Measurements from ENCODE around the gene TXLNB. TPM values are rescaled to one million over a fixed set of nuclear protein-coding genes. Genes with fewer than 3 reads are reported as not detected.
"Not testable (repeated sequence)": the region's sequence is repeated elsewhere in the genome, so short reads cannot be mapped to it uniquely, and the experiment has no call there.

TXLNB gene
- total and polyA plus RNA-seq, 7 experiments from 2014 or later: 0.12 to 1.1 (median 0.65) TPM

DNA sequence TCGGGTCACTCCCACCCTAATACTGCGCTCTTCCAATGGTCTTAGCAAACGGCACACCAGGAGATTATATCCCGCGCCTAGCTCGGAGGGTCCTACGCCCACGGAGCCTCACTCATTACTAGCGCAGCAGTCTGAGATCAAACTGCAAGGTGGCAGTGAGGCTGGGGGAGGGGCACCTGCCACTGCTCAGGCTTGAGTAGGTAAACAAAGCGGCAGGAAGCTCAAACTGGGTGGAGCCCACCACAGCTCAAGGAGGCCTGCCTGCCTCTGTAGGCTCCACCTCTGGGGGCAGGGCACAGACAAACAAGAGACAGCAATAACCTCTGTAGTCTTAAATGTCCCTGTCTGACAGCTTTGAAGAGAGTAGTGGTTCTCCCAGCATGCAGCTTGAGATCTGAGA, 81.0 kb downstream of the TXLNB start:
- H3K36me3 ChIP-seq (ENCODE audit: control insufficient read depth in 2 of 3, insufficient read depth in 3 of 3, low read length in 3 of 3); H3K4me1 ChIP-seq (ENCODE audit: control insufficient read depth in 2 of 2, insufficient read depth in 2 of 2, low read length in 2 of 2); H3K27me3 ChIP-seq (ENCODE audit: control insufficient read depth in 2 of 2, insufficient read depth in 2 of 2, low read length in 2 of 2); intact Hi-C loops (cut with micrococcal nuclease); ATAC-seq; H3K27ac ChIP-seq (ENCODE audit: low read depth, low read length); CTCF ChIA-PET; H3K4me3 ChIP-seq (ENCODE audit: low read length); H3K9me3 ChIP-seq (ENCODE audit: control insufficient read depth in 2 of 3, low read length in 3 of 3); H3K27me3 Mint-ChIP-seq: not testable (repeated sequence)
- Mint-ChIP-seq H3K4me3 (peak overlapping the region in 4 of 10 donors; percentile 21 to 42 (median 34)), H3K9me3 (peaks cover 14 to 72% (median 54%) of the 10 kb centered on the region in 11 donors), H3K36me3 (peaks cover 10 to 47% (median 18%) of the 10 kb centered on the region in 5 donors), H3K27ac (peak overlapping the region in 2 of 9 donors; percentile 54 to 66), H3K4me1 (peaks cover 0 to 26% (median 16%) of the 10 kb centered on the region in 7 donors)
- DNase-seq: peak in 6 of 9 donors; percentile 11 to 46 (median 19)
- POLR2A ChIA-PET: interaction anchor here (1.4 kb wide), 1 partner anchor 10 kb away, joined by 4 read pairs; no protein-coding TSS in a partner anchor

- CTCF ChIA-PET: interaction anchor here (1.0 to 1.8 kb wide), 3 partner anchors 13 to 164 kb away, joined by 4 to 7 read pairs (median 6); no protein-coding TSS in a partner anchor
- H3K4me3 Mint-ChIP-seq: no peak overlapping the region
- no peaks in the 10 kb centered on the region for H3K36me3 ChIP-seq (ENCODE audit: control insufficient read depth in 2 of 3, insufficient read depth in 3 of 3, low read length in 3 of 3)
- H3K9me3 ChIP-seq (ENCODE audit: control insufficient read depth in 2 of 3, low read length in 3 of 3): peaks cover 0 to 6% (median 0%) of the 10 kb centered on the region in 3 experiments
- H3K27ac ChIP-seq (ENCODE audit: low read depth, low read length): no peak overlapping the region
- peaks cover 14 to 44% (median 22%) of the 10 kb centered on the region in 5 donors for H3K36me3 Mint-ChIP-seq
- H3K9me3 Mint-ChIP-seq: peaks cover 17 to 58% (median 40%) of the 10 kb centered on the region in 11 donors
- POLR2A ChIA-PET: no interaction called here
- DNase-seq (no peak), ATAC-seq (no peak)
- peaks cover 0 to 4% (median 0%) of the 10 kb centered on the region in 5 donors for H3K27me3 Mint-ChIP-seq
- no peak overlapping the region for H3K4me3 ChIP-seq (ENCODE audit: low read length)
- H3K27ac Mint-ChIP-seq: no peak overlapping the region
- intact Hi-C loops (cut with micrococcal nuclease): no loop called here
- no peaks in the 10 kb centered on the region for H3K4me1 ChIP-seq (ENCODE audit: control insufficient read depth in 2 of 2, insufficient read depth in 2 of 2, low read length in 2 of 2)
- H3K27me3 ChIP-seq (ENCODE audit: control insufficient read depth in 2 of 2, insufficient read depth in 2 of 2, low read length in 2 of 2): no peaks in the 10 kb centered on the region
- peaks cover 2 to 22% (median 16%) of the 10 kb centered on the region in 7 donors for H3K4me1 Mint-ChIP-seq
Measured at GRCh38 chr6:139205843-139206242, 86.0 kb downstream of the TXLNB start.

DNA sequence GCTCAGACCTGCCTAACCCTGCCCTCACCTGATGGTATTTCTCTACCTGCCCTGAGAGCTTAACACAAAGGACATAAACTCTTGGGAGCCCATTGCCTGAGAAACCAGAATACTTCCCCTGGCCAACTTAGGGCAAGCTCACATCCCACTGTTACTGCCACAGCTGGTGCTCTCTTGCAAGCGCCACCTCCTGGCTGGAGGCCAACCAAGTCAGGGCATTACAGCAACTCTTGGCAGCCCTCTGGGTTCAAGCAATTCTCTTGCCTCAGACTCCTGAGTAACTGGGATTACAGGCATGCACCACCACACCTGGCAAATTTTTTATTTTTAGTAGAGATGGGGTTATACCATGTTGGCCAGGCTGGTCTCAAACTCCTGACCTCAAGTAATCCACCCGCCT, 86.8 kb downstream of the TXLNB start:
- Mint-ChIP-seq H3K36me3 (peaks cover 14 to 37% (median 24%) of the 10 kb centered on the region in 5 donors), H3K9me3 (peaks cover 17 to 50% (median 36%) of the 10 kb centered on the region in 11 donors), H3K27ac (no peak overlapping the region), H3K27me3 (peaks cover 0 to 4% (median 0%) of the 10 kb centered on the region in 5 donors), H3K4me1 (peaks cover 0 to 14% (median 11%) of the 10 kb centered on the region in 7 donors), H3K4me3 (no peak overlapping the region)
- intact Hi-C loops (cut with micrococcal nuclease): no loop called here
- H3K4me3 ChIP-seq (ENCODE audit: low read length): no peak overlapping the region
- H3K4me1 ChIP-seq (ENCODE audit: control insufficient read depth in 2 of 2, insufficient read depth in 2 of 2, low read length in 2 of 2): no peaks in the 10 kb centered on the region
- CTCF ChIA-PET: interaction anchor here (0.9 to 1.8 kb wide), 3 partner anchors 14 to 30 kb away, joined by 4 to 7 read pairs (median 6); no protein-coding TSS in a partner anchor
- POLR2A ChIA-PET: interaction anchor here (0.5 to 0.7 kb wide), 3 partner anchors 31 to 166 kb away, joined by 3 to 4 read pairs (median 3); no protein-coding TSS in a partner anchor
- ATAC-seq (no peak), DNase-seq (no peak)
- no peaks in the 10 kb centered on the region for H3K27me3 ChIP-seq (ENCODE audit: control insufficient read depth in 2 of 2, insufficient read depth in 2 of 2, low read length in 2 of 2)
- peaks cover 0 to 3% (median 0%) of the 10 kb centered on the region in 3 experiments for H3K9me3 ChIP-seq (ENCODE audit: control insufficient read depth in 2 of 3, low read length in 3 of 3)
- no peaks in the 10 kb centered on the region for H3K36me3 ChIP-seq (ENCODE audit: control insufficient read depth in 2 of 3, insufficient read depth in 3 of 3, low read length in 3 of 3)
- no peak overlapping the region for H3K27ac ChIP-seq (ENCODE audit: low read depth, low read length)

DNA sequence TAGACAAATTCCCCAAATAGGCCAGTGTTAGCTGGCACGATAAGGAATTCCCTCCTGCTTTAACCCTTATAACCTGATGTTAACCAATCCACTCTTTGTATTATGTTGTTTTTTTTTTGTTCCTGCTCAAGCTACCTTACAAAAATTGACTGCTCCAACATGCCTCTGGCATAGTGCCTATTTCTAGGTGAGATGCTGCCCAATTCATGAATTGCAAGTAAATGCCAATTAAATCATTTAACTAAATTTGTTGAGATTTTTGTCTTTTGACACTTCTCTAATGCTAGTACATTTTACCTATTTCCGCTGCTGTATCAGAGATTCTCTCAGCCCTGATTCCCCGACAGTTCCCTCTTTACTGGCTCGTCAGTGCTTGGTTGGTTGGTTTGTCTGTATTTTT, 90.4 kb downstream of the TXLNB start:
- Mint-ChIP-seq H3K27ac (no peak overlapping the region), H3K9me3 (peaks cover 0 to 19% (median 10%) of the 10 kb centered on the region in 11 donors), H3K4me1 (peaks cover 0 to 26% (median 0%) of the 10 kb centered on the region in 7 donors), H3K4me3 (no peak overlapping the region), H3K36me3 (peaks cover 0 to 19% (median 11%) of the 10 kb centered on the region in 5 donors), H3K27me3 (no peaks in the 10 kb centered on the region)
- ATAC-seq (no peak), DNase-seq (no peak)
- intact Hi-C loops (cut with micrococcal nuclease): no loop called here
- ChIA-PET CTCF (interaction anchor here (0.7 kb wide), 1 partner anchor 98 kb away, joined by 3 read pairs; no protein-coding TSS in a partner anchor), POLR2A (no interaction called here)
- Histone ChIP-seq H3K4me1 (ENCODE audit: control insufficient read depth in 2 of 2, insufficient read depth in 2 of 2, low read length in 2 of 2) (no peaks in the 10 kb centered on the region), H3K27me3 (ENCODE audit: control insufficient read depth in 2 of 2, insufficient read depth in 2 of 2, low read length in 2 of 2) (no peaks in the 10 kb centered on the region), H3K4me3 (ENCODE audit: low read length) (no peak overlapping the region), H3K36me3 (ENCODE audit: control insufficient read depth in 2 of 3, insufficient read depth in 3 of 3, low read length in 3 of 3) (no peaks in the 10 kb centered on the region), H3K9me3 (ENCODE audit: control insufficient read depth in 2 of 3, low read length in 3 of 3) (peaks cover 0 to 3% (median 0%) of the 10 kb centered on the region in 3 experiments), H3K27ac (ENCODE audit: low read depth, low read length) (no peak overlapping the region)

- ChIA-PET CTCF (no interaction called here), POLR2A (interaction anchor here (0.7 to 1.5 kb wide), 4 partner anchors 14 to 1631 kb away, joined by 3 to 4 read pairs (median 3); partner anchors contain the start of gene CITED2)
- H3K27ac ChIP-seq (ENCODE audit: low read depth, low read length): no peak overlapping the region
- H3K4me1 ChIP-seq (ENCODE audit: control insufficient read depth in 2 of 2, insufficient read depth in 2 of 2, low read length in 2 of 2): no peaks in the 10 kb centered on the region
- Mint-ChIP-seq H3K4me1 (peaks cover 0 to 25% (median 0%) of the 10 kb centered on the region in 7 donors), H3K27me3 (no peaks in the 10 kb centered on the region), H3K9me3 (peaks cover 0 to 11% (median 3%) of the 10 kb centered on the region in 11 donors), H3K36me3 (peaks cover 4 to 13% (median 7%) of the 10 kb centered on the region in 5 donors), H3K27ac (peak overlapping the region in 2 of 9 donors; percentile 25 to 37), H3K4me3 (no peak overlapping the region)
- H3K27me3 ChIP-seq (ENCODE audit: control insufficient read depth in 2 of 2, insufficient read depth in 2 of 2, low read length in 2 of 2): no peaks in the 10 kb centered on the region
- intact Hi-C loops (cut with micrococcal nuclease): no loop called here
- H3K36me3 ChIP-seq (ENCODE audit: control insufficient read depth in 2 of 3, insufficient read depth in 3 of 3, low read length in 3 of 3): no peaks in the 10 kb centered on the region
- H3K4me3 ChIP-seq (ENCODE audit: low read length): no peak overlapping the region
- no peaks in the 10 kb centered on the region for H3K9me3 ChIP-seq (ENCODE audit: control insufficient read depth in 2 of 3, low read length in 3 of 3)
- ATAC-seq (no peak), DNase-seq (no peak)
Measured at GRCh38 chr6:139198529-139199288, 93.1 kb downstream of the TXLNB start.

- intact Hi-C loops (cut with micrococcal nuclease): no loop called here
- H3K9me3 Mint-ChIP-seq: peaks cover 0 to 9% (median 0%) of the 10 kb centered on the region in 11 donors
Measured at GRCh38 chr6:139194740-139195139, 97.1 kb downstream of the TXLNB start.

More at GRCh38 chr6:139194740-139195139, 97.1 kb downstream of the TXLNB start:
- Histone ChIP-seq H3K27me3 (ENCODE audit: control insufficient read depth in 2 of 2, insufficient read depth in 2 of 2, low read length in 2 of 2) (no peaks in the 10 kb centered on the region), H3K36me3 (ENCODE audit: control insufficient read depth in 2 of 3, insufficient read depth in 3 of 3, low read length in 3 of 3) (no peaks in the 10 kb centered on the region), H3K4me1 (ENCODE audit: control insufficient read depth in 2 of 2, insufficient read depth in 2 of 2, low read length in 2 of 2) (no peaks in the 10 kb centered on the region), H3K9me3 (ENCODE audit: control insufficient read depth in 2 of 3, low read length in 3 of 3) (no peaks in the 10 kb centered on the region), H3K27ac (ENCODE audit: low read depth, low read length) (no peak overlapping the region), H3K4me3 (ENCODE audit: low read length) (no peak overlapping the region)
- Mint-ChIP-seq H3K27me3 (no peaks in the 10 kb centered on the region), H3K27ac (peak overlapping the region in 2 of 9 donors; percentile 9 to 32), H3K4me1 (peaks cover 0 to 11% (median 6%) of the 10 kb centered on the region in 7 donors), H3K4me3 (no peak overlapping the region), H3K36me3 (peaks cover 0 to 7% (median 4%) of the 10 kb centered on the region in 5 donors)
- ChIA-PET POLR2A (interaction anchor here (0.6 kb wide), 1 partner anchor 129 kb away, joined by 3 read pairs; no protein-coding TSS in a partner anchor), CTCF (no interaction called here)
- DNase-seq (no peak), ATAC-seq (no peak)

Measured in naive thymus-derived CD4-positive, alpha-beta T cell (primary cell).